Retinal pigment epithelial cell (primary cell): ENCODE data around the gene TPRX1.
"Not testable (repeated sequence)": the region's sequence is repeated elsewhere in the genome, so short reads cannot be mapped to it uniquely, and the experiment has no call there.

Source experiments
- DNase-seq: peaks from one replicate; pipeline ENCODE4 v3.0.0-alpha.2; 2010; ENCODE audit warnings: low read depth
- H3K4me3 ChIP-seq: 2 replicates; pipeline ENCODE4 v1.5.1; 2011; ENCODE audit warnings: mild to moderate bottlenecking, low read length, control low read depth, moderate library complexity
- TF ChIP-seq, protein P1 (sequence below): conservative IDR thresholded peaks from 2 replicates; pipeline ENCODE4 v1.5.1; 2011; ENCODE audit warnings: low read depth, low read length, control low read depth, inconsistent platforms

TPRX1 gene

DNA sequence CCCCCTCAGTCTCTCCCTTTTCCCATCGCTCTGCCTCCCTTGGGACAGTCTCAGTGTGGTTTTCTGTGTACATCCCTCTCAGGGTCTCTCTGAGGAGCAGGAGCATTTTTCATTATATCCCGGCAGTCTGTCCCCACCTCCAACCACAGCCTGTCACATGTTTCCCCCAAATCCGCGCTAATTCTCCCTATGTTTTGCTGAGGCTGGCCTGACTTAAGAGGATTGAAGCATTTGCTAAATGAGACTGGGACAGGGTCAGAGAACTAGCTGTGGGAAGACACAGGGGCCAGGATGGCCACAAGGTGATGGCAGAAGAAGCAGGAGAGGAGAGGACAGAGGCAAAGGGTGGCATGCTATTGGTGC lies 5.5 kb downstream of the TPRX1 start:
- peak; percentile 44 for DNase-seq
- TF ChIP-seq, protein P1, sequence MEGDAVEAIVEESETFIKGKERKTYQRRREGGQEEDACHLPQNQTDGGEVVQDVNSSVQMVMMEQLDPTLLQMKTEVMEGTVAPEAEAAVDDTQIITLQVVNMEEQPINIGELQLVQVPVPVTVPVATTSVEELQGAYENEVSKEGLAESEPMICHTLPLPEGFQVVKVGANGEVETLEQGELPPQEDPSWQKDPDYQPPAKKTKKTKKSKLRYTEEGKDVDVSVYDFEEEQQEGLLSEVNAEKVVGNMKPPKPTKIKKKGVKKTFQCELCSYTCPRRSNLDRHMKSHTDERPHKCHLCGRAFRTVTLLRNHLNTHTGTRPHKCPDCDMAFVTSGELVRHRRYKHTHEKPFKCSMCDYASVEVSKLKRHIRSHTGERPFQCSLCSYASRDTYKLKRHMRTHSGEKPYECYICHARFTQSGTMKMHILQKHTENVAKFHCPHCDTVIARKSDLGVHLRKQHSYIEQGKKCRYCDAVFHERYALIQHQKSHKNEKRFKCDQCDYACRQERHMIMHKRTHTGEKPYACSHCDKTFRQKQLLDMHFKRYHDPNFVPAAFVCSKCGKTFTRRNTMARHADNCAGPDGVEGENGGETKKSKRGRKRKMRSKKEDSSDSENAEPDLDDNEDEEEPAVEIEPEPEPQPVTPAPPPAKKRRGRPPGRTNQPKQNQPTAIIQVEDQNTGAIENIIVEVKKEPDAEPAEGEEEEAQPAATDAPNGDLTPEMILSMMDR: no peak
- no peak overlapping the region for H3K4me3 ChIP-seq

DNA sequence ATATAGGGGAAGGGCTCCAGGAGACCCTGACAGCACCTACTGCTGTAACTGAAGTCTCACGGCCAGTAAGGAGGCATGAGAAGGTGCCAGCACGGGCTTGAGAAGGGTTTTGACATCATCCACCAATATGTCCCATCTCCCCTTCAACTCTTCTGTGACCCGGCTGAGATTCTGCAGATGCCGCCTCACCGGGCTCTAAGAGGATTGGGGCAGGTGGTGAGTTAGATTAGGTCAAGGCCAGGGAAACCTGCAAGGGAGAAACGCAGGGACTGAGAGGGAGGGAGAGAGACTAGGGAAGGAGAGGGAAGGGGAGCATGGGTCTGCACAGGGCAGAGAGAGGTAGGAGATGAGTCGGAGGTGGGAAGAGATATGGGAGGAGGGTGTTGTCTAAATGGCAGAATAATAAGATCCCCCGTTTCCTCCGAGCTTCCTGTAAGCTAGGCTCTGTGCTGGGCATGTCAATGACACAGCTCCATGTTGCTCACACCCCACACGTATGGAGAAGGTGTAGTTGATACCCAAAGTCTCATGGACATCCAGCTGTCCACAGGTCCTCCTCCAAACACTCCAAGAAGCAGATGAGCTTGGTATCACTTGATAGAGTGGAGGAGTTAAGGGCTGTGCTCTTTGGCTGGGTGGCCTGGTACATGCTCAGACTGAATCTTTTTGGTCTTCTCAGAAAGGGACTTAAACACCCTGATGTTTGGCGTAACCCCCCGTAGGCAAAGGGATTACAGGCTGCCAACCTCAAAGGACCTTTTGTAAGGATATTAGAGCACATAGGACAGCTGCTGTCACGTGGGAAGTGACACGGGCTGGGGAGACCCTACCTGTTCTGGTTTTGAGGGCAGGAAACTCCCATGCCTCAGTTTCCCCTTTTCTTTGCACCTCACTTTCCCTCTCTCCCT lies 6.1 kb downstream of the TPRX1 start:
- TF ChIP-seq, protein P1: no peak
- H3K4me3 ChIP-seq: no peak overlapping the region
- no peak for DNase-seq

DNA sequence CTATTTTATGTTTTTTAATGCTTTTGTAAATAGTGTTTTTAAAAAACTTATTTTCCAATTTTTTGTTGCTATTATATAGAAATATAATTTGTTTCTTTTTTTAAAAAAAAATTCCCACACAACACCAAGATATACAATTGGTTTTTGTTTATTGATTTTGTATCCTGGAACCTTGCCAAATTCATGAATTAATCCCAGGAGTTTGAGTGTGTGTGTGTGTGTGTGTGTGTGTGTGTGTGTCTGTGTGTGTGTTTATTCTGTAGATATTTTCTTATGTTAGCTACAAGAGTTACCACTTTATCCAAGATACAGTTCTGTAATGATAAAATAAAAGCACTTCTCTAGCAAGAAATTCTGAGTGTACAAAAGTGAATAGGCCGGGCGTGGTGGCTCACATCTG lies 7.6 kb downstream of the TPRX1 start:
- TF ChIP-seq, protein P1: no peak
- DNase-seq: no peak
- H3K4me3 ChIP-seq: no peak overlapping the region

DNA sequence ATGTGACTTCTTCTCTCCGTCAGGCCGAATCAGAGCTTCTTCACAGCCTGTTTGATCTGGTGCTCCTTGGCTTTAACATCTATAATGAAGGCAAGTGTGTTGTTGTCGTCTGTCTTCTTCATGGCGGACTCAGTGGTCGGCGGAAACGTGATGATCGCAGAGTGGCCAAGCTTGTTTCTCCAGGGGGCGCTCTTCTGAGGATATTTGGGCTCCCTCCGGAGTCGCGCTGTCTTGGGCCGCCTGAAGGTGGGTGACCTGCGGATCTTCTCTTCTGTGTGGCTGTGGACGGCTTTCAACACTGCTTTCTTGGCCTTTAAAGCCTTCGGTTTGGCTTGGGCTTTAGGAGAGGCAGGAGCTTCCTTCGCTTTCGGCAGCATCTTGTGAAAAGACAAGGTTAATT lies 9.8 kb downstream of the TPRX1 start:
- DNase-seq: no peak
- TF ChIP-seq, protein P1: peak; percentile 24

DNA sequence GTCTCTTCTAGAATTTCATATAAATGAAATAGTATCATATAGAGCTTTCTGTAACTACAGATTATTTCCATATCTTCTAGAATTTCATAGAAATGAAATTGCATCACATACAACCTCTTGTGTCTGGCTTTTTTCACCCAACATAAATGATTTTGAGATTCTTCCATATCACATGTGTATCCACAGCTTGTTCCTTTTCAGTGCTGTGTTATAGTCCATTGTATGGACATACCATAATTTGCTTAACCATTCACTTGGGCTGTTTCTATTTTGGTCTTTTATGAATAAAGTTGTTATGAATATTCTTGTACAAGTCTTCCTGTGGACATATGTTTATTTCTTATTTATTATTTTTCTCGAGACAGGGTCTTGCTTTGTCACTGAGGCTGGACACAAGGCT lies 11.7 kb downstream of the TPRX1 start:
- no peak overlapping the region for H3K4me3 ChIP-seq
- TF ChIP-seq, protein P1: no peak
- DNase-seq: no peak

More for the DNA sequence above, 9.8 kb downstream of the TPRX1 start:
- no peak overlapping the region for H3K4me3 ChIP-seq

DNA sequence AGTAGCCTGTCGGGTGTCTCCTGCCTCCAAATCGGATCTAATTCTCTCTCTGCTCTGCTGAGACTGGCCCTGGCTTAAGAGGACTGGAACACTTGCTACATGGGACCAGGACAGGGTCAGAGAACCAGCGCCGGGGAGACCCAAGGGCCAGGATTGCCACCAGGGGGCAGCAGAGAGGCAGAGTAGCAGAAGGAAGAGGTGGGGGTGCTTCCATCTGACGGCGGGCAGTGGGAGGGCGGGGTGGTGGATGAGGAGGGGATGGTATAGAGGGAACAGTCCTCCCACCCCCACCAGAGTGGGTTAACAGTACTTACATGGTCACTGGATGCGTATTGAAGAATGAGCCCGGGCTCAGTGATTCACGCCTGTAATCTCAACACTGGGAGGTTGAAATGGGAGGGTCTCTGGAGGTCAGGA lies 13.9 kb downstream of the TPRX1 start:
- TF ChIP-seq, protein P1: peak; percentile 97
- peak overlapping the region; percentile 8 for H3K4me3 ChIP-seq
- no peak for DNase-seq

DNA sequence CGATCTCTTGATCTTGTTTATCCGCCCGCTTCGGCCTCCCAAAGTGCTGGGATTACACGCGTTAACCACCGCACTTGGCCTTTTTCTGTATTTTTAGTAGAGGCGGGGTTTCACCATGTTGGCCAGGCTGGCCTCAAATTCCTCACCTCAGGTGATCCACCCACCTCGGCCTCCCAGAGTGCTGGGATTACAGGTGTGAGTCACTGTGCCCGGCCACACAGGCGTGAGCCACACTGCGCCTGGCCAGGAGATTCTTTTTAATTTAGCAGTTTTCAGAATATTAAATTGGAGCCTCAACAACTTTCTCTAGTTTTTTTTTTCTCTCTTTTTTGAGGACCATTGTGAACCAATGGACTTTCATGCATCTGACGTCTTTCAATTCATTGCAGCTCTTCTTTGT lies 14.5 kb downstream of the TPRX1 start:
- H3K4me3 ChIP-seq, DNase-seq: not testable (repeated sequence)

DNA sequence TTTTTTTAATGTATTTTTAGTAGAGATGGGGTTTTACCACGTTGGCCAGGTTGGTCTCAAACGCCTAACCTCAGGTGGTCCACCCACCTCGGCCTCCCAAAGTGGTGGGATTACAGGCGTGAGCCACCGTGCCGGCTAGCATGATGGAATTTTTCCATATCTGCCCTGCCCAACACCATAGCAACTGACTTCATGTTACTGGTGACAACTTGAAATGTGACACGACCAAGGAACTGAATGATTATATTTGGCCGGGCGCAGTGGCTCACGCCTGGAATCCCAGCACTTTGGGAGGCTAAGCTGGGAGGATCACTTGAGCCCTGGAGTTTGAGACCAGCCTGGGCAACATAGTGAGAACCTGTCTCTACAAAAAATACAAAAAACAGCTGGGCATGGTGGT lies 17.0 kb downstream of the TPRX1 start:
- not testable (repeated sequence) for H3K4me3 ChIP-seq, DNase-seq
